GM12873 (cell line): ENCODE measurements around the gene MCTP1.

Experiments
- TF ChIP-seq, protein P1 (sequence below): IDR thresholded peaks from 2 replicates; pipeline ENCODE4 v1.5.1; 2012; ENCODE audit warnings: low read depth, mild to moderate bottlenecking, moderate library complexity, low read length, control low read depth; ENCODE audit not compliant: insufficient read depth; ENCODE audit errors: missing control alignments

The MCTP1 gene

DNA sequence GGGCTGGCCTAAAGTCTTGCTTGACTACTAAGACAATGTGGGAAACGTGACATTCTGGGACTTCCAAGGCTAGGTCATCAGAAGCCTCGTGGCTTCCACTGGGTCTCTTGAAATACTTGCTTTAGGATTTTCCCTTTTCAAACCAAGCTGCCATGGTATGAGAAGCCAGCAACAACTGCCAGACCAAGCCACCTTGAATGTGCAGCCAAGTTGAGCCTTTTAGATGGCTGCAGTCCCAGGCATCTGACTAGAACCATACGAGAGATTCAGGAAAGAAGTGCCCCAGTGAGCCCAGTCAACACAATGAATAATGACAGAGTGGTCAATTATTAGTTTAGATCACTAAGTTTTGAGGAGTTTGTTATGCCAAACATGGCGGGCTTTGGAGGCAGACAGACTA lies 523.1 kb downstream of the MCTP1 start:
- TF ChIP-seq, protein P1, sequence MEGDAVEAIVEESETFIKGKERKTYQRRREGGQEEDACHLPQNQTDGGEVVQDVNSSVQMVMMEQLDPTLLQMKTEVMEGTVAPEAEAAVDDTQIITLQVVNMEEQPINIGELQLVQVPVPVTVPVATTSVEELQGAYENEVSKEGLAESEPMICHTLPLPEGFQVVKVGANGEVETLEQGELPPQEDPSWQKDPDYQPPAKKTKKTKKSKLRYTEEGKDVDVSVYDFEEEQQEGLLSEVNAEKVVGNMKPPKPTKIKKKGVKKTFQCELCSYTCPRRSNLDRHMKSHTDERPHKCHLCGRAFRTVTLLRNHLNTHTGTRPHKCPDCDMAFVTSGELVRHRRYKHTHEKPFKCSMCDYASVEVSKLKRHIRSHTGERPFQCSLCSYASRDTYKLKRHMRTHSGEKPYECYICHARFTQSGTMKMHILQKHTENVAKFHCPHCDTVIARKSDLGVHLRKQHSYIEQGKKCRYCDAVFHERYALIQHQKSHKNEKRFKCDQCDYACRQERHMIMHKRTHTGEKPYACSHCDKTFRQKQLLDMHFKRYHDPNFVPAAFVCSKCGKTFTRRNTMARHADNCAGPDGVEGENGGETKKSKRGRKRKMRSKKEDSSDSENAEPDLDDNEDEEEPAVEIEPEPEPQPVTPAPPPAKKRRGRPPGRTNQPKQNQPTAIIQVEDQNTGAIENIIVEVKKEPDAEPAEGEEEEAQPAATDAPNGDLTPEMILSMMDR = no peak

DNA sequence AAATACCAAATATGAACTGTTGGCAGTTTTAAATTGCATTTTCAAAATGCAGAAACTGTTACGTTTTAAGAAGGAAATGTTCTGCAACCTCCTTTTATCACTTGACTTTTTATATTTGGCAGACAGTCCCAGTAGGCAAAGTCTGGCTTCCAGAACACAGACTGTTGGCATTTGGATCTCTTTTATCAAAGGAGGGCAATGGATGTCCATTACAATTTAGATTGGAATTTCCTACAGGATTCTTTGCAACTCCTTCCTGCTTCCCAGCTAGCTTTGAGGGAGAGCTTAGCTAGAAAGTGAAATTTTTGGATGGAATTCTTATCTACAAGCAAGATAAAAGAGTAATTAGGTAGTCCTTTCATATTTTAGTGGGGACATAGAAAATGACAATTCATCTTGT lies 523.8 kb downstream of the MCTP1 start:
- TF ChIP-seq, protein P1 = no peak

DNA sequence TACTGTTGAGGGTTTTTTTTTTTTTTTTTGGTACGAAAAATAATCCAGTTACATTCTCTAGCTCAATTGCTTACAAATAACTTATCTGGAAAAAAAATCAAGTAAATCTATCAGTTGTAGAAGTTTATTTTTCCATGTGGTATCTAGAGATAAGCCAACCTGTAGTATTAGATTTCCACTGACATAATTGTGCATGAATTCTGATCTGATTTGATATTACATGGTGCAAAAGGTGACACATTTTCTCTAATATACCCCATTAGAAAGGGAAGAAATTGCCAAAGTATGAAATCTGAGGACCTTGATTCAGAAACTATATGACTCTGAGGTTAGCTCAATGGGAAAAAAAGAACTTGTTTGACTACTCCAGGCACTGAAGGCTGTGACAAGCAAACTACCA lies 524.9 kb downstream of the MCTP1 start:
- TF ChIP-seq, protein P1 = no peak

DNA sequence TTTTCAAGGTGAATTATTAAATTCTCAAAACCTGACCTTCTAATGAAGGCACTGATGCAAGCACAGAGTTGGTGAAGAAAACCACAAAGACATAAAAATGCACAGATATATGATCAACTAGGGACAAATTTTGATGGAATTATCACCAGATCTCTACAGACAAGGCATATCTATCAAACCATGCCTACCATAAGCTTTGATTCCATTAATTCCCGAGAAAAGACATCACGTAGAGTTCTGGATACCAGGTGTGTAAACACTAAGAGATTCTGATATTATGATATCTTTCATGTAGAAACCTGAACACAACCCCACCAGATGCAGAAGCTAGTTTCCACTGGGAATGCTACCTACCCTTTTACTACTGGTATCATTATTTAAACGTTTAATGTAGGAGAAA lies 525.9 kb downstream of the MCTP1 start:
- TF ChIP-seq, protein P1 = no peak

DNA sequence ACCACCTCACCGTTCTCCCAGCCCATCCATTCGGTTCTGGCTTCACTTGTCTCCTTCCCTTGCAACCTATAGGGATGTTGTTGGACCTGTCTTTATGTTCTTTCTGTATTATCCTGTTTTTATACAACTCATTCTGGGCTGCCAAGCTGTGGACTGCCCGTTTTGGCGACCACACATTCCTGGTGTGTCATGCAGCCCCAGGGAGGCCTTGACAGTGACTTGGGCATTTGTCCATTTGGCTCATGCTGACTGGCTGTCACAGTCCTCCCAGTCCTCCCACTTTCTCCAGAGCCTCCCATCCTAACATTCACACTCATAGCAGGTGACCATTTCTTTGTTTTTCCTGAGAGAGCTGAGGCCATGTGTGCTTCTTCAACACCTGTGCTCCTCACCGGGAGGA lies 530.1 kb downstream of the MCTP1 start:
- TF ChIP-seq, protein P1 = no peak

DNA sequence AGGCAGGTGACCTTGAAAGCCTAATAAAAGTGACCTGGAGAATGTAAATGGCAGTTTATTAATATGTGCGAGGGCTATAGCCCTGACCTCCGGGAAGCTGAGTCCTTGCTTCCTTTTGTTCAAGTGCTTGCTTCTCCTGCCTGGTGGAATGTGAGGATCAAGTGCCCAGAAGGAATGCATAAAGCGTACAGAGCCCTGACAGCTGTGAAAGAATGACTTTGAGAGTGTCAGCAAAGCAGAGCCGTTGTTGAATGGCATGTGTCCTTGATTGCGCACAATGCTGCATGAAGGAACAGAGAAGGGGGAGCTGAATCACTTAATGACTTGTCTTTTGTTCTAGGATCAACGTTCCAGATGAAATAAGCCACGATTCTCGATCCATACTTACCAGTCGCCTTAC lies 533.4 kb downstream of the MCTP1 start:
- TF ChIP-seq, protein P1 = no peak

DNA sequence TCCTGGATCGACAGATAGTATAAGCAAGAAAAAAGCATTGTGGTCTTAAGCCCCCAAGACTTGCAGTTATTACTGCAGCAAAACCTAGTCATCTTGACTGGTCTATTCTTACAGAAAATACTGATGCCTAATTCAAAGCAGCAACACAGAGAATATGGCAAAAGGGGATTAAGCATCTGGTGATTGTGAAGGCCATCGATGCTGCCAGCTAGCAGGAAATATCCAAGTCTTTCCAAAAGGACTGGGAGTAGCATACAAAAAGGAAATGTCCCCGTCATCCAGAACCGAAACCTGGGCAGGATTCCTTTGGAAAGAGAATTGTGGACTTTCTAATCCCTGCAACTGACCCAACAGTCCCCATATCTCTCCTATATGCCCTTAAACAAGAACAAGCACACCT lies 534.2 kb downstream of the MCTP1 start:
- TF ChIP-seq, protein P1 = no peak
